HG03066 (cell line): ENCODE measurements around the gene SPC24.
"Not testable (repeated sequence)": the region's sequence is repeated elsewhere in the genome, so short reads cannot be mapped to it uniquely, and the experiment has no call there.

Experiments used
- ATAC-seq: cut with Tn5 transposase; IDR thresholded peaks from one replicate; pipeline ENCODE4 v1.9.1; 2021; ENCODE audit warnings: low read depth; ENCODE audit not compliant: unreplicated experiment

SPC24 gene

GRCh38 chr19:11192957-11193939, 37.7 kb upstream of the SPC24 start:
- ATAC-seq, result no peak

- ATAC-seq, result no peak
Observed at GRCh38 chr19:11191934-11192333, 36.4 kb upstream of the SPC24 start.

GRCh38 chr19:11191273-11191755, 35.7 kb upstream of the SPC24 start:
- no peak for ATAC-seq

GRCh38 chr19:11190501-11190900, 34.9 kb upstream of the SPC24 start:
- no peak for ATAC-seq

- ATAC-seq, result no peak
Observed at GRCh38 chr19:11187441-11187840, 31.9 kb upstream of the SPC24 start.

- no peak for ATAC-seq
Observed at GRCh38 chr19:11182994-11183393, 27.4 kb upstream of the SPC24 start.

GRCh38 chr19:11181488-11181887, 25.9 kb upstream of the SPC24 start:
- no peak for ATAC-seq

GRCh38 chr19:11180975-11181374, 25.4 kb upstream of the SPC24 start:
- ATAC-seq, result not testable (repeated sequence)

GRCh38 chr19:11180346-11180745, 24.8 kb upstream of the SPC24 start:
- ATAC-seq, result no peak

- ATAC-seq, result no peak
Observed at GRCh38 chr19:11179716-11180297, 24.2 kb upstream of the SPC24 start.

GRCh38 chr19:11179145-11179465, 23.5 kb upstream of the SPC24 start:
- not testable (repeated sequence) for ATAC-seq

- ATAC-seq, result no peak
Observed at GRCh38 chr19:11177592-11177991, 22.0 kb upstream of the SPC24 start.

- no peak for ATAC-seq
Observed at GRCh38 chr19:11176466-11177193, 21.0 kb upstream of the SPC24 start.

- ATAC-seq, result no peak
Observed at GRCh38 chr19:11175920-11176319, 20.3 kb upstream of the SPC24 start.

GRCh38 chr19:11174336-11174735, 18.8 kb upstream of the SPC24 start:
- no peak for ATAC-seq

- no peak for ATAC-seq
Observed at GRCh38 chr19:11173516-11174155, 18.1 kb upstream of the SPC24 start.

GRCh38 chr19:11172576-11172975, 17.0 kb upstream of the SPC24 start:
- no peak for ATAC-seq

- ATAC-seq, result no peak
Observed at GRCh38 chr19:11171144-11171543, 15.6 kb upstream of the SPC24 start.

GRCh38 chr19:11169896-11170678, 14.5 kb upstream of the SPC24 start:
- no peak for ATAC-seq

- no peak for ATAC-seq
Observed at GRCh38 chr19:11168568-11168967, 13.0 kb upstream of the SPC24 start.
